HG03103 (cell line): Measurements from ENCODE around the gene WBP1L.
"Not testable (repeated sequence)": the region's sequence is repeated elsewhere in the genome, so short reads cannot be mapped to it uniquely, and the experiment has no call there.

Experiments
- ATAC-seq: cut with Tn5 transposase; IDR thresholded peaks from one replicate; pipeline ENCODE4 v1.9.1; 2021; ENCODE audit warnings: low read depth; ENCODE audit not compliant: unreplicated experiment

Gene WBP1L

GRCh38 chr10:102757323-102757722, 13.6 kb downstream of the WBP1L start:
- no peak for ATAC-seq

- no peak for ATAC-seq
Measured at GRCh38 chr10:102758240-102758932, 14.6 kb downstream of the WBP1L start.

GRCh38 chr10:102758933-102759262, 15.2 kb downstream of the WBP1L start:
- not testable (repeated sequence) for ATAC-seq

GRCh38 chr10:102759497-102760210, 15.9 kb downstream of the WBP1L start:
- no peak for ATAC-seq

- no peak for ATAC-seq
Measured at GRCh38 chr10:102761981-102762380, 18.2 kb downstream of the WBP1L start.

GRCh38 chr10:102762401-102763015, 18.8 kb downstream of the WBP1L start:
- ATAC-seq, result no peak

- ATAC-seq, result no peak
Measured at GRCh38 chr10:102763037-102763607, 19.4 kb downstream of the WBP1L start.

GRCh38 chr10:102764470-102765161, 20.9 kb downstream of the WBP1L start:
- no peak for ATAC-seq

- no peak for ATAC-seq
Measured at GRCh38 chr10:102765336-102765735, 21.6 kb downstream of the WBP1L start.

GRCh38 chr10:102767428-102768160, 23.8 kb downstream of the WBP1L start:
- ATAC-seq, result no peak

GRCh38 chr10:102769375-102770107, 25.8 kb downstream of the WBP1L start:
- no peak for ATAC-seq

GRCh38 chr10:102770108-102770482, 26.3 kb downstream of the WBP1L start:
- no peak for ATAC-seq

- no peak for ATAC-seq
Measured at GRCh38 chr10:102770792-102771191, 27.0 kb downstream of the WBP1L start.

GRCh38 chr10:102773320-102773719, 29.6 kb downstream of the WBP1L start:
- ATAC-seq, result no peak

GRCh38 chr10:102773986-102774385, 30.2 kb downstream of the WBP1L start:
- no peak for ATAC-seq

GRCh38 chr10:102775201-102775934, 31.6 kb downstream of the WBP1L start:
- no peak for ATAC-seq

- no peak for ATAC-seq
Measured at GRCh38 chr10:102775935-102776669, 32.4 kb downstream of the WBP1L start.

- no peak for ATAC-seq
Measured at GRCh38 chr10:102776779-102777456, 33.2 kb downstream of the WBP1L start.
